Dendritic cell treated with granulocyte-macrophage colony-stimulating factor and Interleukin-4, amounts not matched to agents 40 ng/mL and 50 ng/mL, for 4 days (primary cell): ENCODE results near the gene PPFIA4.

Source experiments
- H3K27ac Mint-ChIP-seq: one replicate; pipeline ENCODE4 v1.8.0; 2022; ENCODE audit warnings: mild to moderate bottlenecking, mixed read lengths
- H3K27me3 Mint-ChIP-seq: one replicate; pipeline ENCODE4 v1.8.0; 2022; ENCODE audit warnings: mild to moderate bottlenecking, mixed read lengths
- H3K36me3 Mint-ChIP-seq: one replicate; pipeline ENCODE4 v1.8.0; 2022; ENCODE audit warnings: low read depth, mixed read lengths
- H3K4me1 Mint-ChIP-seq: one replicate; pipeline ENCODE4 v1.8.0; 2022; ENCODE audit warnings: low read depth, mixed read lengths
- H3K4me3 Mint-ChIP-seq: one replicate; pipeline ENCODE4 v1.8.0; 2022; ENCODE audit warnings: mild to moderate bottlenecking, moderate library complexity, mixed read lengths
- H3K9me3 Mint-ChIP-seq: one replicate; pipeline ENCODE4 v1.8.0; 2022; ENCODE audit warnings: mixed read lengths
- intact Hi-C: fragments of 100-400 bp; cut with micrococcal nuclease; formaldehyde crosslinking; loops from one replicate; pipeline ENCODE4 v1.15.0; 2022

PPFIA4 gene

GRCh38 chr1:203081465-203082230 lies 55.4 kb downstream of the PPFIA4 start:
- Mint-ChIP-seq H3K4me3 (no peak overlapping the region), H3K27me3 (peaks cover 6% of the 10 kb centered on the region), H3K9me3 (no peaks in the 10 kb centered on the region), H3K27ac (no peak overlapping the region), H3K36me3 (no peaks in the 10 kb centered on the region), H3K4me1 (peaks cover 43% of the 10 kb centered on the region)
- intact Hi-C loops = no loop called here

GRCh38 chr1:203082231-203082505 lies 55.9 kb downstream of the PPFIA4 start:
- H3K36me3 Mint-ChIP-seq = no peaks in the 10 kb centered on the region
- H3K9me3 Mint-ChIP-seq = no peaks in the 10 kb centered on the region

DNA sequence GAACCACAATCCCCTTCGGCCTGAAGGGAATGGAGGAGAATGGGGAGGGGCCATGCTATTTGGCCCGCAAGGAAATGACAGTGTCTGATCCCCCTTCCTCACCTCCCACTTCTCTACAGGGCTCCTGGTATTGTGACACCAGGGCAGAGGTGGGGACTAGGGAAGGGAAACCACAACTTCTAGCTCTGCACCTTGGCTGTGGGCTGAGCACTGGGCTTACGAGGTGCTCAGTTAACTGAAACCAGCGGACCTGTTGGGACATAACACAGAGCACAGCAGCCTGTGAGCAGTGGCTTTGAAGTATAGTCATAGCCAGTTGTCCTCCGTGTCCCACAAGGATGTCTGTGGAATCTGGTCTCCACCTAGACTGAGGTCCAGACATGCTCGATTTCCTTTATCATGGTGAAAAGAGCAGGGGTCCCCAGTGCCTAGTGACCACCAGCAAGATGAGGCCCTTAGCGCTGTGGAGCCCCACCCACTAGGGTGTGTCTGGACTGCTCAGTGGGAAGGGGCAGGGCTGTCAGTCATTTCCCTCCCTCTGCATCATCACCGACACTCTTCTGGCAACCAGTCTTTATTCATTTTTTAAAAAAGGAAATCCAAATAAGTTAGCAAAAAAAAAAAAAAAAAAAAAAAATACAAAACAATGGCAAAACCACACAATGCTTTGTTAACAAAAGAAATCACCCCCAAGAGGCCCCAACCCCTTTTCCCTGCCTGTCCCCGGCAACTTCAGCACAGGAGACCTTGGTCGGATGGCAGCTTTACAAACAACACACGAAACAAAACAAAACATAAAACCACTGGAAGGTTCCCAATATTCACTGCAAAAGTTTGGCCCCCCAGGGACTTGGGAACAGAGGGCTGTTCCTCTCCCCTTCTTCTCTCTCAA lies 56.5 kb downstream of the PPFIA4 start:
- intact Hi-C loops = no loop called here
- Mint-ChIP-seq H3K4me3 (no peak overlapping the region), H3K27ac (peak overlapping the region; percentile 6), H3K9me3 (no peaks in the 10 kb centered on the region), H3K4me1 (peaks cover 49% of the 10 kb centered on the region), H3K36me3 (no peaks in the 10 kb centered on the region), H3K27me3 (peaks cover 11% of the 10 kb centered on the region)

More at GRCh38 chr1:203082231-203082505, 55.9 kb downstream of the PPFIA4 start:
- Mint-ChIP-seq H3K4me1 (peaks cover 44% of the 10 kb centered on the region), H3K4me3 (no peak overlapping the region), H3K27ac (peak overlapping the region; percentile 6), H3K27me3 (peaks cover 6% of the 10 kb centered on the region)
- intact Hi-C loops = no loop called here

GRCh38 chr1:203083463-203083921 lies 57.2 kb downstream of the PPFIA4 start:
- Mint-ChIP-seq H3K4me3 (no peak overlapping the region), H3K4me1 (peaks cover 44% of the 10 kb centered on the region), H3K36me3 (no peaks in the 10 kb centered on the region), H3K27me3 (peaks cover 12% of the 10 kb centered on the region), H3K9me3 (no peaks in the 10 kb centered on the region), H3K27ac (peak overlapping the region; percentile 53)
- intact Hi-C loops = no loop called here

DNA sequence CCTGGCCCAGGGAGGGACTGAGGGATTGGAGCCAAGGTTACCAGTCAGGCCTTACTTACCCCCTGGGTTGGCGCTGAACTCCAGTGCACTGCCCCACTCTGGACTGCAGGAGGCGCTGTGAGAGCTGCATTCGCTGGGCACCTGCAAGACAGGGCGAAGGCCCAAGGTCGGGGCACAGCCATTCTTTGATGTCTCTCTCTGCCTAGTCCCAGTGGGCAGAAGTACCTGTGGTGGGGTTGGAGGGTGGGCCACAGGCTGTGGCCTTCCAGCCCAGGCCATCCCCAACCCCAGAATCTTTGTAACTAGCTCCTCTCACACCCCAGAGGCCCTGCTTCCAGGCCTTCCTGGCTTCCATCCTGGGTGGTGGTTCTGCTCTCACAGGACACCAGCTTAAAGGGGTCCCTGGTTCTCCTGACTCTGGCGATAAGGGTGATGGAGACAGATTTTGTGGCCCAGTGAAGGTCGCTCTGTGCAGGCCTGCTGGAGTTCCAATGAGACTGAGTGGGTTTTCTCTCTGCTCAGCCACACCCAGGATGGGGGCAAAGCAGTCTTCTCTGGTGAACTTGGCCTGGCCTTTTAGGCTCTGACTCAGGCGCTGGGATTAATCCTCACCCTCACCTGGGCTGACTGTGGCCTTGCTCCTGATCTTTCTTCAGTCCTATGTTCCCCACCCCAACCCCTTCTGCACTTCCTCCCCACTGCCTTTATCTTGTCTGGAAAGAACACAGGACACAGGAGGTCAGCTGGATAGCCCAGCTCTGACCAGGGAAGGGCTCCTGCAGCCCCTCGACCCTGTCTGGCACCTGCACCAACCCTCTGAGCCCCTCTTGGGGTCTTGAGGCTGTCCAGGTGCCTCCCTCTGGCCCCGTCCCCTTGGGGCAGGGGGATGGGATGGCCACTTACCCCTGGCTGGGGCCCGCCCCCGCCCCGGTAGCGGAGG lies 58.6 kb downstream of the PPFIA4 start:
- H3K4me3 Mint-ChIP-seq = no peak overlapping the region
- H3K27me3 Mint-ChIP-seq = peaks cover 18% of the 10 kb centered on the region
- H3K36me3 Mint-ChIP-seq = no peaks in the 10 kb centered on the region
- intact Hi-C loops = no loop called here
- H3K9me3 Mint-ChIP-seq = no peaks in the 10 kb centered on the region
- peaks cover 38% of the 10 kb centered on the region for H3K4me1 Mint-ChIP-seq
- no peak overlapping the region for H3K27ac Mint-ChIP-seq

DNA sequence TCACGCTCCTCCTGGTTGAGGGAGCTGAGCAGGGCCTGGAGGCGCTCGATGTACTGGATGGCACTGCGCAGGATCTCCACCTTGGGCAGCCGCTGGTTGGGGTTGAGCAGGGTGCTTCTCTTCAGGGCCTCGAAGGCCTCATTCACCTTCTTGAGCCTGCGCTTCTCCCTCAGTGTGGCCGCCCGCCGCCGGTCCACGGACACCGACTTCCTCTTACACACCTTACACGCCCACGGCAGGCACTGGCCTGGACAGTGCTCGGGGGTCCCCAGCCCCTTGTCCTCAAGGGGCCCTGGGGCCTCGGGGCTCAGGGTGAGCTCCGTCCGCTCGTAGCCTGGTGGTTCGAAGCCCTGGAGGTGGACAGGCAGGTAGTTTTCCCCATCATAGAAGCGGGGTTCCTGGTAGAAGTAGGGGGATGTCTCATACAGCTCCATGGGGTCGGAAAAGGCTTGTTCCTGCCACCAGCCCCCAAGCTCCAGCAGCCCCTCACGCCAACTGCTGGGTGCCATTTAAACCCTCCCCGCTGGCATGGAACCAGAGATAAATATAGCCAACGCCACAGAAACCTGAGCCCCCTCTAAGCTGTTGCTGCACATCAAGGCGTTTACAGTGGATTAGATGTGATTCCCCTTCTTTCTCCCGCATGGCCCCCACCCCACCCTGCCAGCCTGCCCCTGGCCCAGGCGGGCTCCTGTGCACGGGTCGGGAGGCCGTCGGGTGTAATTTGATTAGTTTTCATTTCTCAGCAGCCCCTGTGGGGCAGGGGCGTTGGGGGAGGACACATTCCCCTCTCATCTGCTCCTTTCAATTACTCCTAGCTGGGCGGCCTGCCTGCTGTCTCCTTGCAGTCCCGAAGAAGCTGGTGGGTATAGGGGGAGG lies 59.5 kb downstream of the PPFIA4 start, which contains the start of gene MYOG:
Gene MYOG (minus strand): TSS at position 485 of the 879 bp plus-strand sequence. CDS start 51 bp downstream, at position 434.
- intact Hi-C loops = no loop called here
- H3K27ac Mint-ChIP-seq = no peak within 1 kb of the TSS

DNA sequence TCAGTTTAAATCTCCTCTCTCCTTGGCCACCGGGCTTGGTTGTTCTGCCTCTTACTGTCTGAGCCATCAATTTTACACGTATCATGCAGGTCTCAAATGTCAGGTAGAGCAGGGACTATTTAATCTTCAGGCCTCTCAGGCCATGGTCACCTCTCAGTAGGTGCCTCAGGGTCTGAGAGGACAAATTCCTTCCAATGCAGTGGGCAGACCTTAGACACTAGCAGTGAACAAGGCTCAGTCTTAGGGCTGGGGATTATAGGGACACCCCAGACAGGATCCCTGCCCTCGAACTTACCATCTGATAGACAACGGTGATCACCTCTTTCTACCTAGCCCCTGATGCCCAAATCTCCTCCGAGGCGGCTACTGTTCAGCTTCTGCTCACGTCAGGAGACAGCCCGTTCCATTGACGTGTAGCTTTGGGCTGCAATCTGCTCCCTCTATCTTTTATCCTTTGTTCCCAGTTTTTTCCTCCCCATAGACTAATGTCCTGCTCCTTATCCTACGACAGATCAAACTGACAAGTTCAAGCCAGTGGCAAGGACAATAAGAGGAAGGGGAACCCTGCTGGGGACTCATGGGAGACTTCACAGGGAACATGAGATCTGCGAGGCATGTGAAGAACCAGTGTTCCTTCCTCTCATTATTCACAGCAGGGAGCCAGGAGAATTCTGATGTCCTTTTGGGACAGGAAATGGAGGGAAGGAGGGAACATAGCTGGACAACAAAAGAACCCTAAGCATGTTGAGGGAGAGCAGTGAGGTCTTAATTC lies 60.9 kb downstream of the PPFIA4 start:
- peaks cover 28% of the 10 kb centered on the region for H3K27me3 Mint-ChIP-seq
- H3K27ac Mint-ChIP-seq = no peak overlapping the region
- H3K36me3 Mint-ChIP-seq = no peaks in the 10 kb centered on the region
- peaks cover 35% of the 10 kb centered on the region for H3K4me1 Mint-ChIP-seq
- H3K9me3 Mint-ChIP-seq = no peaks in the 10 kb centered on the region
- no peak overlapping the region for H3K4me3 Mint-ChIP-seq
- intact Hi-C loops = no loop called here

More for the DNA sequence above, 59.5 kb downstream of the PPFIA4 start, which contains the start of gene MYOG:
- H3K36me3 Mint-ChIP-seq = no peaks in the 10 kb centered on the region
- H3K4me1 Mint-ChIP-seq = peaks cover 43% of the 10 kb centered on the region
- H3K27me3 Mint-ChIP-seq = peaks cover 21% of the 10 kb centered on the region
- no peaks in the 10 kb centered on the region for H3K9me3 Mint-ChIP-seq
- H3K4me3 Mint-ChIP-seq = no peak within 1 kb of the TSS

DNA sequence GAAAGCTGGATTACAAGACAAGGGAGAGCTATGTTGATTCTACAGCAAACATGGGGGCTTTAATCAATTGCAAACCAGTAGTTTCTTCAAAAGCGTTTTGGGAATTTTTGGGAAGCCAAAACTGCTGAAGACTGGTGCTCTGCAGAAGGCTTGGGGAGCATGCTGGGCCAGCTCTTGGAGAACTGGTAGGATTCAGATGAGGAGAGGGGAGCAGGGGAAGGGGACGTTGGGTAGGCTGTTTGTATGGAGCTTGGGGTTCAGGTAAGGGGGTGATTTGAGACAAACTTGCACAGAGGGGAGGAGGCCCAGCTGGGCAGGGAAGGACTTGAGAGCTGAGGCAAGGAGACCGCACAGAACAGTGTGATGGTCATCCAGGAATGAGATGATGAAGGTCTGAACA lies 62.1 kb downstream of the PPFIA4 start:
- intact Hi-C loops = no loop called here
- no peaks in the 10 kb centered on the region for H3K9me3 Mint-ChIP-seq

GRCh38 chr1:203089001-203089650 lies 62.8 kb downstream of the PPFIA4 start:
- intact Hi-C loops = no loop called here
- Mint-ChIP-seq H3K27me3 (peaks cover 29% of the 10 kb centered on the region), H3K27ac (no peak overlapping the region), H3K9me3 (peaks cover 2% of the 10 kb centered on the region), H3K4me1 (peaks cover 16% of the 10 kb centered on the region), H3K36me3 (no peaks in the 10 kb centered on the region), H3K4me3 (no peak overlapping the region)

More for the DNA sequence above, 62.1 kb downstream of the PPFIA4 start:
- Mint-ChIP-seq H3K27me3 (peaks cover 31% of the 10 kb centered on the region), H3K36me3 (no peaks in the 10 kb centered on the region), H3K27ac (no peak overlapping the region), H3K4me1 (peaks cover 23% of the 10 kb centered on the region), H3K4me3 (no peak overlapping the region)

GRCh38 chr1:203089651-203090045 lies 63.4 kb downstream of the PPFIA4 start:
- H3K9me3 Mint-ChIP-seq = peaks cover 7% of the 10 kb centered on the region

GRCh38 chr1:203090421-203091198 lies 64.3 kb downstream of the PPFIA4 start:
- intact Hi-C loops = no loop called here
- no peak overlapping the region for H3K4me3 Mint-ChIP-seq
- peaks cover 35% of the 10 kb centered on the region for H3K27me3 Mint-ChIP-seq
- no peak overlapping the region for H3K27ac Mint-ChIP-seq
- peaks cover 13% of the 10 kb centered on the region for H3K4me1 Mint-ChIP-seq
- peaks cover 17% of the 10 kb centered on the region for H3K9me3 Mint-ChIP-seq
- no peaks in the 10 kb centered on the region for H3K36me3 Mint-ChIP-seq

More at GRCh38 chr1:203089651-203090045, 63.4 kb downstream of the PPFIA4 start:
- intact Hi-C loops = no loop called here
- peaks cover 30% of the 10 kb centered on the region for H3K27me3 Mint-ChIP-seq
- no peak overlapping the region for H3K4me3 Mint-ChIP-seq
- H3K27ac Mint-ChIP-seq = no peak overlapping the region
- peaks cover 13% of the 10 kb centered on the region for H3K4me1 Mint-ChIP-seq
- no peaks in the 10 kb centered on the region for H3K36me3 Mint-ChIP-seq
